ENCODE results near the gene KRTDAP.

KRTDAP gene, protein sequence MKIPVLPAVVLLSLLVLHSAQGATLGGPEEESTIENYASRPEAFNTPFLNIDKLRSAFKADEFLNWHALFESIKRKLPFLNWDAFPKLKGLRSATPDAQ

GRCh38 chr19:35490364-35490763 is at the start of gene KRTDAP:
TSS of gene KRTDAP (minus strand) at chr19:35490464. CDS start at chr19:35490442, 22 bp downstream.
- no peak for DNase-seq

DNA sequence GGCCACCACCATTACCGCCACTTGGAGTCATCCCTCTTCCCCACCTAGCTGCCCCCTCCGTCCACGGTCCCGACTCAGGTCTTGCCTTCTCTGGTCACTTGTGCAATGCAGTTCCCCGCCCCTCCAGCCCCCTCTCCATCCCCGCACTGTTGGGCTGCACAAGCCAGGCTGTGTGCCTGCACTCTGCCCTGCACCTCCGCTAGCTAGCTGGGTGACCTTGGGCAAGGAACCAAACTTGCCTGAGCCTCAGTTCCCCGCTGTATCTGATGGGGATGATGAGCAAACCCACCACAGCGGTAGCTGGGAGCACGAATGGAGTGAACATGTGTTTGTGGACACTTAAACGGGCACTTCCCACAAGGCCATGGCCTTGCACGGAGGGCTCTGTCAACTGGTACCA is 49.6 kb upstream of the KRTDAP start:
- DNase-seq: no peak

- DNase-seq: no peak
Observed at GRCh38 chr19:35539314-35539713, 49.0 kb upstream of the KRTDAP start.

- DNase-seq: no peak
Observed at GRCh38 chr19:35534803-35535480, 44.7 kb upstream of the KRTDAP start.

DNA sequence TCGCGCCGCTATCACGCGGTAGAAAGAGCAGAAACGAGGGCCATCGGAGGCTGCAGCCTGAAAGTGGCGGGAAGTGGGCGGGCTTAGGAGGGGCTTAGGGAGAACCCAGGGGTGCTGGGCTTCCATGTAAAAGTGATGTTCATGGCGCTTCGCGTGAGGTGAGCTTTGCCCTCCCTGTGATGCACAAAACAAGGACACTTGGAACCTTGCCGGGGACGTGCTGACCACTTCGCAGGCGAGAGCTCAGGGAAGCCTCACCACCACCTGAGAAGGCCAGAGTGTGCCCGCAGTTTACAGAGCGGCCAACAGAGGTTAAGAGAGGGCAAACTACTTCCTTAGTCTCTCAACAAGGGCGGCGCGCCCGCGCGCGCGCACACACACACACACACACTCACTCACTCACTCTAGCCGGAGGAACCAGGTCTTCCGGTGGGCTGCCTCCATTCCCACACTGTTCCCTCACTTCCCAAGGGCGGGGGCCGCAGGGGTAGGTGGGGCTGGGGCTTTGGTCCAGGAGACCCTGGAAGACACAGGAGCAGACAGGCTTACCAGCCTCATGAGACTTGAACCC is 43.6 kb upstream of the KRTDAP start:
- DNase-seq: no peak

GRCh38 chr19:35533201-35533821 is 43.0 kb upstream of the KRTDAP start, which contains the start of gene GAPDHS:
TSS of gene GAPDHS (plus strand) at chr19:35533456. CDS start at chr19:35533528, 72 bp downstream.
- DNase-seq: no peak

DNA sequence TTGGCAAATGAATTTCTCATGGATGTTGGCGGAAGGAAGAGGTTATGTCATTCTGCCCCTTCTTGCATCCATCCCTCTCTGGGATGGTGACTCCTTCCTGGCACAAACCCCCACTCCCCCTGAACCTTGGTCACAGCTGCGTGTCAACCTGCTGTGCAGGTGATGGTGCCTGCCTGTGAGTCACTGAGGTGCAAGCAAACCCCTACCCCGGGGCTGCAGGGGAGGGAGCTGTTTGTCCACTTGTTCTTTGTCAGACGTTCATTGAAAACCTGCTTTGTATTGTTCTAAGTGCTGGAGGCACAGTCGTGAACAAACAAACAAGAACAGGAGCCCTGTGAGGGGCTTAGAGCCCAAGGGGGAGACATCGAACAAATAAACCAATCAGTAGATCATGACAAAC is 41.0 kb upstream of the KRTDAP start:
- DNase-seq: no peak

GRCh38 chr19:35529241-35530218 is 39.3 kb upstream of the KRTDAP start:
- DNase-seq: no peak

DNA sequence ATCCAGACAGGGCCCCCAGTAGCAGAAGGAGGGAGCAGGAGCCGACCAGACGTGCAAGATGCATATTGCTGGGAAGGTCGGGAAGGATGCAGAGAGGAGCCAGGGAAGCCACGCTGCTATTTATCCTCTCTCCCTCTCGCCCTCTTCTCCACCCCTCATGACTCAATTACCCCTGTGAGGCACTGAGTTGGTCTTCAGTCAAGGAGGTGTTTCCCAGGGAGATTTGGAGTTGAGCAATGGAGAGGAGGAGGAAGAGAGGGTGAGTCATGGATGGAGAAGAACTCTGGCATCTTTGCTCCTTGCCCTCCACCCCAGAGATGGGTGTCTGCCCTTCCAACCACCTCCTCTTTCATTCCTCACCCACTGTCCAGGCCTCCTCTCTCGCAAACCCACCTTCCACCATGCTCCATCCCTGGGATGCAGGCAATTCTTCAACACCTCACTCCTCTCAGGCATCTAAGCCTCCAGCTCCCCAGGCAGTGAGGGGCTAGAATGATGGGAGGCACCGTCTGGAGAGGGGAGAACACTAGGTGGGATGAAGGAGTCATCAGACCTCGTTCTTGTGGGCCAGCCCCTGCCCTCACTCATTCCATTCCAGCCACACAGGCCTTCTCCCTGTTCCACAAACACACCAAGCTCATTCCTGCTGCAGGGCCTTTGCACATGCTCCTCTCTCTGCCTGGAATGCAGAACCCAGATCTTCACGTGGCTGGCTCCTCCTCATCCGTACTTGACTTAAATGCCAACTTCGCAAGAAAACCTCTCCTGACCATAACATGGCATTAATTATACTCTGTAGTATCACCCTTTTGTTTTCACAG is 38.2 kb upstream of the KRTDAP start, which contains the start of gene SBSN:
TSS of gene SBSN (minus strand) at position 94 of the 821 bp plus-strand sequence. CDS start at position 64, 30 bp downstream.
- DNase-seq: no peak

GRCh38 chr19:35525873-35526272 is 35.6 kb upstream of the KRTDAP start:
- no peak for DNase-seq

DNA sequence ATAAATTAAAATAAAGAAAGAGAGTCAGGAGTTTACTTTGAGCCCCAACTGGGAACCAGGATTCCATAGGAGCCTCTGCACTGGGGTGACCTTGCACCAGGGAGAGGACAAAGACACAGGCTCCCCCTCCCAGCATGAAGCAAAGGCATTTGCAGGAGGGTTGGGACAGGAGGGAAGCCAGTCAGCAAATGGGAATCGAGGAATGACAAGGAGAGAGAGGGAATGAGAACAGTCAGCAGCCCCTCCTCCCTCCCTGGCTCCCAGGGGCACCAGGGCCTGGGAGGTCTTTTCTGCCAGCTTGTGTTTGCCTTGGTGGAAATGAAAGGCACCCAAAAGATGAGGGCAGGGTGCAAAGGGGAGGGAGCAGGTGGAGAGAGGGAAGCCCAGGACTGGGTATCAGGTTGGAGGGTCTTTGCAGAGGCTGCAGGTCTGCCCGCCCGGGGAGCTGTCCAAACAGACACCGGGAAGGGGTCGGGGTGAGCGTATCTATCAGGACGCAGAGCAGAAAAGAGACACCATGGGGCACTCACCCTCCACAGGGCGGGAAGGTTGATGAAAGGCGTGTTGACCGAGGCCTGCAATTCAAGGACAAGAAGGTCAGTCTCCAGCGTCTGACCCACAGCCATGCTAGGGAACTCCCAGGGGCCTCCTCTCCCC is 34.0 kb upstream of the KRTDAP start:
- DNase-seq: no peak

DNA sequence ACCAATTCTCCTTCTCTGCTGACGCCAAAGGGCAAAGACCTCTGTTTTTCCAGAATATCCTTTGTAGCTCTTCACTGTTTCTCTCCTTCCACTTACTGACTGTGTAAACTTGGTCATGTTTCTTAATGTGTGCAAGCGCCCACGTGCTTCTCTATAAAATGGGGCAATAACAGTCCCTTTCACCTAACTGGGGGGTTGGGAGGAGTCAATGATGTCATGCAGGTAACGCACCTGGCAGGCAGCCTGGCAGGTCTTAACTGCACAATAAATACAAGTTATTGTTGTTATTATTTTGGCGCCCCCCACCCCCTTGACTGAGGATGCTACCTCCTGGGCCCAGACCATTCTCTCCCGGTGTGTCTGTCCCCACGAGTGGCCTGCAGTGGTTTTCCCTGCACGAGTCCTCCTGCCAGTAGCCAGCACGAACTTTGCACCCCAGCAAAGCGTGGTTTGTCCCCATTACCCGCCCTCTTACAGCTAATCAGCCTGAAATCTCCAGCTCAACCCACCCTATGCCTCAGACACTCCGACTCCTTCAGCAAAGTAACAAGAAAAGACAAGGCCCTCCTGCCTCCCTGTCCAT is 32.6 kb upstream of the KRTDAP start:
- no peak for DNase-seq

GRCh38 chr19:35521124-35521743 is 31.0 kb upstream of the KRTDAP start:
- DNase-seq: no peak

- no peak for DNase-seq
Observed at GRCh38 chr19:35519291-35519690, 29.0 kb upstream of the KRTDAP start.

GRCh38 chr19:35518313-35518712 is 28.0 kb upstream of the KRTDAP start:
- no peak for DNase-seq

DNA sequence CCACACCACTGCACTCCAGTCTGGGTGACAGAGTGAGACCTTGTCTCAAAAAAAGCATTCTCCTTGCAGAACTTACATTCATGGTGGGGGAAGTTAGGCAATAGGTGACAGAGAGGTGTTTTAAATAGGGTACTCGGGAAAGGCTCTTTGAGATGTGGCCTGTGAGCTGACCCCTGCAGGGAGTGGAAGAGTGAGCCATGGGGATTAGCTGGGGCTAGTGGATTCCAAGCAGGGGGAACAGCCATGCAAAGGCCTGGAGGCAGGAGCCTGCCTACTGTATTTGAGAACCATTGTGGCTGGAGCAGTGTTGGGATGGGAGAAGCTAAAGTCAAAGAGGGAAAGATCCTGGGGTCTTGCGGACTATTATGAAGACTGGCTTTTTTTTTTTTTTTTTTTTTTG is 27.1 kb upstream of the KRTDAP start:
- DNase-seq: no peak

DNA sequence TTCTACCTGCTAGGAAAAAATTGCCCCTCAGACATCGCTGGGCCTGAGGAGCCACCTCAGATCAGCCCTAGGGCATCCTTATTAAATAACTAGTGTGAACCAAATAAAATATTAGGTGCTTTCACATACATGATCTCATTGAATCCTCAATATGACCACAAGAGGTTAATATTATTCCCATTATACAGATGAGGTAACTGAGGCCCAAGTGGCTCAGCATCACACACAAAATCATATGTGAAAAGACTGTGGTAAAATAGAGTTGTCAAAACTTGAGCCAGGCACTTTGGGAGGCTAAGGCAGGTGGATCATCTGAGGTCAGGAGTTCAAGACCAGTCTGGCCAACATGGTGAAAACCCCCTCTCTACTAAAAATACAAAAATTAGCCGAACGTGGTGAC is 26.0 kb upstream of the KRTDAP start:
- no peak for DNase-seq

- no peak for DNase-seq
Observed at GRCh38 chr19:35514282-35514809, 24.1 kb upstream of the KRTDAP start.

DNA sequence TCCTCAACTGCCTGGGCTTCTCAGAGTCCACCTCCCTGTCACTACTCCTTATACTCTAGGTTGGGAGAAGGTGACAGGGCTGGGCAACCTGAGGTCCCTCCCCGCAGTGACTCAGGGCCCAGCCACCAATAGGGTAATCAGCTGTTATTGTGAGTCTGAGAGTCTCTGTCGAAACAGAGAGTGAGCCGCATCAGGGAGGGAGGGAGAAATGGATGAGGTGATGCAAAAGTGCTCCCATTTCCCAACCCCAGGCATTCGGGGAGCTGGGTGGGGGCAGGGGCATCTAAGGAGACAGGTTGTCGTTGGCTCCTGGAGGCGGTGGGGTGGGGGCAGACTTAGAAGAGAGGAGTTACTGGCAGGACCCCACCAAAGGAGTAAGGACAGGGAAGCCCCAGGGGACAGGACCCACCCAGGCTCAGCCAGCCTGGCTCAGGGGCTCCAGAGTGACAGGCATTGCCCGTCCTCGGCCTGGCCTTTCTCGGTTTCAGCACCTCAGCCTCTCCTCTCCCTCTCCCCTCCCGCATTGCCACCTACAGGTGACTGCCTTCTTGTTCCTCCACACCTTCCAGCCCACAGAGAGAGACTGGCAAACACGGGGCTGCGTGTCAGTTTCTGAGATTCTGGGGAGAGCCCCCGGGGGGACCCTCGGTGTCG is 23.5 kb upstream of the KRTDAP start, which contains the start of gene DMKN:
TSS of gene DMKN (minus strand) at position 22 of the 654 bp plus-strand sequence. CDS start 174 bp downstream, outside the sequence.
- no peak for DNase-seq
